ENCODE results near the gene SERPINA3. TPM values are rescaled to one million over a fixed set of nuclear protein-coding genes. Genes with fewer than 3 reads are reported as not detected.

The SERPINA3 gene
- total and polyA plus RNA-seq, 10 of the 15 experiments (the other 5 are each of a cell fraction or from before 2014, with no cell fraction given): 2.2 TPM; not detected in 9

DNA sequence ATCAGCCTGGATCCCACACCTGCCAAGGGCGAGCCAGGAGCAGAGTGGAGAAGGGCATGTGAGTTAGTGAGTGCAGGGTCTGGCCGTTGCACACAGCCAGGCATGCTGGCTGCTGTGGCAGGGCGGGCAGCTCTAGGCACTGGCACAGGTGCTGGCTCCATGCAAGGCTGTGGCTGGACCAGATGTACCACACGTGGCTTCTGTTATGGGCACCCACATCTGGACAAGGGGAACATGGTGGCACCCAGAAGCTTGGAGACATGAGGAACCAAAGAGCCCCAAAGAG, 20.1 kb downstream of the SERPINA3 start (continued):
- no peak for TF ChIP-seq ESRRA (IDR thresholded peaks at IDR 0.05; ENCODE audit: low read length)
- TF ChIP-seq, protein P1, sequence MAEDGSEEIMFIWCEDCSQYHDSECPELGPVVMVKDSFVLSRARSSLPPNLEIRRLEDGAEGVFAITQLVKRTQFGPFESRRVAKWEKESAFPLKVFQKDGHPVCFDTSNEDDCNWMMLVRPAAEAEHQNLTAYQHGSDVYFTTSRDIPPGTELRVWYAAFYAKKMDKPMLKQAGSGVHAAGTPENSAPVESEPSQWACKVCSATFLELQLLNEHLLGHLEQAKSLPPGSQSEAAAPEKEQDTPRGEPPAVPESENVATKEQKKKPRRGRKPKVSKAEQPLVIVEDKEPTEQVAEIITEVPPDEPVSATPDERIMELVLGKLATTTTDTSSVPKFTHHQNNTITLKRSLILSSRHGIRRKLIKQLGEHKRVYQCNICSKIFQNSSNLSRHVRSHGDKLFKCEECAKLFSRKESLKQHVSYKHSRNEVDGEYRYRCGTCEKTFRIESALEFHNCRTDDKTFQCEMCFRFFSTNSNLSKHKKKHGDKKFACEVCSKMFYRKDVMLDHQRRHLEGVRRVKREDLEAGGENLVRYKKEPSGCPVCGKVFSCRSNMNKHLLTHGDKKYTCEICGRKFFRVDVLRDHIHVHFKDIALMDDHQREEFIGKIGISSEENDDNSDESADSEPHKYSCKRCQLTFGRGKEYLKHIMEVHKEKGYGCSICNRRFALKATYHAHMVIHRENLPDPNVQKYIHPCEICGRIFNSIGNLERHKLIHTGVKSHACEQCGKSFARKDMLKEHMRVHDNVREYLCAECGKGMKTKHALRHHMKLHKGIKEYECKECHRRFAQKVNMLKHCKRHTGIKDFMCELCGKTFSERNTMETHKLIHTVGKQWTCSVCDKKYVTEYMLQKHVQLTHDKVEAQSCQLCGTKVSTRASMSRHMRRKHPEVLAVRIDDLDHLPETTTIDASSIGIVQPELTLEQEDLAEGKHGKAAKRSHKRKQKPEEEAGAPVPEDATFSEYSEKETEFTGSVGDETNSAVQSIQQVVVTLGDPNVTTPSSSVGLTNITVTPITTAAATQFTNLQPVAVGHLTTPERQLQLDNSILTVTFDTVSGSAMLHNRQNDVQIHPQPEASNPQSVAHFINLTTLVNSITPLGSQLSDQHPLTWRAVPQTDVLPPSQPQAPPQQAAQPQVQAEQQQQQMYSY (CRISPR knock-in tag; IDR thresholded peaks at IDR 0.05): no peak
- TF ChIP-seq GABPA (IDR thresholded peaks at IDR 0.05; ENCODE audit: low read depth): no peak

DNA sequence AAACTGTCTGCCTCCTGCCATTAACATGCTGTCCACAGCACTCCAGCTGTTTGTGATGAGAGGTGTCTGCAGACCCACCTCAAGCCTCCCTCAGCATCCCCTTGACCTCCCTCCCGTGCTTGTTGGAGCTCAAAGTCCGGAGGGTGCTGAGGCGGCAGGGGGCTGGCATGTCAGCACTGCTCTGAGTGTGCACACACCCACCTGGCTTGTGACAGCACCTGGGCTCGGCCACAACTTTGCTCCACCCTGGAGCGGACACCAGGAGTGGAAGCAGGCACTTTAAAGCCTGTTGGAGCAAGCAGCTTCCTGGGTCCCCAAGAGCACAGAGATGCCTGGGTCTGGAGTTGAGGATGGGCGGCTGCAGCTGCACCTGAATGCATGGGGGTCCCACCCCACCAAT, 20.9 kb downstream of the SERPINA3 start:
- in situ Hi-C loops (cut with MboI): no loop called here
- Histone ChIP-seq H3K9me3 (replicated peaks; ENCODE audit: control insufficient read depth, insufficient read depth, low read length) (no peaks in the 10 kb centered on the region), H3K4me2 (ENCODE audit: control insufficient read depth, insufficient read depth) (no peak overlapping the region), H3K9ac (ENCODE audit: control insufficient read depth, insufficient read depth, low read length) (no peak overlapping the region), H3K4me3 (no peak overlapping the region), H3K27ac (ENCODE audit: control insufficient read depth, insufficient read depth) (no peak overlapping the region), H3K27me3 (replicated peaks in 1 of 2; ENCODE audit: control insufficient read depth in 2 of 2, insufficient read depth in 2 of 2, low read length in 1 of 2) (no peaks in the 10 kb centered on the region), H2AFZ (ENCODE audit: control insufficient read depth, low read depth, low read length) (no peak overlapping the region), H3K4me1 (ENCODE audit: control insufficient read depth, insufficient read depth, low read length) (no peaks in the 10 kb centered on the region), H3K79me2 (ENCODE audit: control insufficient read depth, insufficient read depth, low read length) (no peaks in the 10 kb centered on the region), H4K20me1 (ENCODE audit: control insufficient read depth, insufficient read depth) (no peaks in the 10 kb centered on the region), H3K36me3 (ENCODE audit: control insufficient read depth in 2 of 2, insufficient read depth in 2 of 2, low read length in 1 of 2) (no peaks in the 10 kb centered on the region)
- ChIA-PET POLR2A (no interaction called here), CTCF (no interaction called here), SMC1A (ENCODE audit: uncharacterized antibody, unreplicated experiment) (no interaction called here), RAD21 (ENCODE audit: unreplicated experiment) (no interaction called here)
- DNase-seq (ENCODE audit: low read depth, low spot score) (no peak), FAIRE-seq (no peak), ATAC-seq (no peak)
- TF ChIP-seq KLF5 (IDR thresholded peaks at IDR 0.05; ENCODE audit: partially characterized antibody) (no peak), CHD4 (IDR thresholded peaks at IDR 0.05) (no peak), SREBF2 (IDR thresholded peaks at IDR 0.05; ENCODE audit: low read length) (no peak), CBX5 (IDR thresholded peaks at IDR 0.05; ENCODE audit: low read depth) (no peak), SIN3A (IDR thresholded peaks at IDR 0.05; ENCODE audit: low read depth, low read length) (no peak), SP1 (IDR thresholded peaks at IDR 0.05; ENCODE audit: low read depth, low read length) (no peak), RBBP5 (conservative IDR thresholded peaks at IDR 0.05) (no peak), ZNF384 (IDR thresholded peaks at IDR 0.05; ENCODE audit: borderline replicate concordance, low read depth, low read length) (no peak), JUND (IDR thresholded peaks at IDR 0.05; ENCODE audit: low read depth, low read length) (no peak), ZNF207 (IDR thresholded peaks at IDR 0.05; ENCODE audit: borderline replicate concordance) (no peak)
- 27% methylated on average over 6 of the region's 6 CpGs for WGBS (ENCODE audit: insufficient coverage, insufficient replicate concordance, low lambda C conversion rate, missing lambda C conversion rate)
- intact Hi-C loops (cut with micrococcal nuclease; ENCODE audit: unreplicated experiment): no loop called here
- BruUV-seq (replicated peaks): no TSS peak

Data from GM12878 (cell line).